ENCODE data around the gene LTV1. TPM values are rescaled to one million over a fixed set of nuclear protein-coding genes. Genes with fewer than 3 reads are reported as not detected.

The LTV1 gene
- total and polyA plus RNA-seq, 9 of the 15 experiments (the other 6 are each of a cell fraction or from before 2014, with no cell fraction given) = 57.9 to 162 (median 119) TPM

GRCh38 chr6:143803769-143804568 is 39.2 kb upstream of the LTV1 start (continued):
- no peak; the same call in 1 of the 2 replicates for TF ChIP-seq CUX1 (CRISPR knock-in tag; IDR thresholded peaks at IDR 0.05)
- no peak for TF ChIP-seq SIRT6 (IDR thresholded peaks at IDR 0.05; ENCODE audit: low read depth, low read length)
- TF ChIP-seq NFRKB (IDR thresholded peaks at IDR 0.05; ENCODE audit: low read depth) = peak; percentile 85
- 0 out of 2 replicates have a peak, but pooled peaks have one; percentile 44 for TF ChIP-seq ELF4 (CRISPR knock-in tag; IDR thresholded peaks at IDR 0.05)
- TF ChIP-seq HNRNPLL (IDR thresholded peaks at IDR 0.05; ENCODE audit: low read depth, low read length, poor library complexity, severe bottlenecking) = no peak
- TF ChIP-seq ZNF311 (CRISPR knock-in tag; IDR thresholded peaks at IDR 0.05) = peak; percentile 9; the same call in 1 of the 2 replicates
- TF ChIP-seq FOXP1 (CRISPR knock-in tag; IDR thresholded peaks at IDR 0.05) = no peak
- no peak for TF ChIP-seq HMGXB4 (CRISPR knock-in tag; IDR thresholded peaks at IDR 0.05)
- TF ChIP-seq FOXA3 (CRISPR knock-in tag; conservative IDR thresholded peaks at IDR 0.05 in 1 of 2, IDR thresholded peaks at IDR 0.05 in 1 of 2) = no peak
- no peak for TF ChIP-seq RFX5 (IDR thresholded peaks at IDR 0.05; ENCODE audit: low read depth, low read length)
- TF ChIP-seq DPF2 (IDR thresholded peaks at IDR 0.05) = no peak
- TF ChIP-seq PHF21A (IDR thresholded peaks at IDR 0.05; ENCODE audit: borderline replicate concordance, low read depth) = no peak
- no peak for TF ChIP-seq SRSF9 (IDR thresholded peaks at IDR 0.05; ENCODE audit: borderline replicate concordance, low read depth, low read length)
